GM18867 (cell line): ENCODE data around the gene ULK4.
"Not testable (repeated sequence)": the region's sequence is repeated elsewhere in the genome, so short reads cannot be mapped to it uniquely, and the experiment has no call there.

Experiments used
- ATAC-seq: cut with Tn5 transposase; IDR thresholded peaks from one replicate; pipeline ENCODE4 v1.9.1; 2021; ENCODE audit warnings: mild to moderate bottlenecking, moderate library complexity; ENCODE audit not compliant: unreplicated experiment

Gene ULK4

DNA sequence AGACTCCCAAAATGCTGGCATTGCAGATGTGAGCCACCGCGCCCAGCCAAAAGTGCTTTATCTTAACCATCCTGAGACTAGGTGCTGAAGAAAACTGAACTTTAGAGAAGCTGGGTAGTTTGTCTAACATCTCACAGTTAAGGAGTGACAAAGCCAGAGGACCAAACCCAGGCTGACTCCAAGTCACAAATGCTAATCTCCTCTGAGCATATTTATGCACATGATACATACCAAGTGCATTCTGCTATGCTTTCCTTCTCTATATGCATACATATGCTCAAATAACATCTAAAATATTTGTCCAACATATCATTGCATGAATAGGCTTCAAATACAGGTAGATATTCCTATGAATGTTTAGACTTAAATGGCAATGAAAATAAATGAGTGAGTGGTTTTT is 505.7 kb downstream of the ULK4 start:
- ATAC-seq, result no peak

DNA sequence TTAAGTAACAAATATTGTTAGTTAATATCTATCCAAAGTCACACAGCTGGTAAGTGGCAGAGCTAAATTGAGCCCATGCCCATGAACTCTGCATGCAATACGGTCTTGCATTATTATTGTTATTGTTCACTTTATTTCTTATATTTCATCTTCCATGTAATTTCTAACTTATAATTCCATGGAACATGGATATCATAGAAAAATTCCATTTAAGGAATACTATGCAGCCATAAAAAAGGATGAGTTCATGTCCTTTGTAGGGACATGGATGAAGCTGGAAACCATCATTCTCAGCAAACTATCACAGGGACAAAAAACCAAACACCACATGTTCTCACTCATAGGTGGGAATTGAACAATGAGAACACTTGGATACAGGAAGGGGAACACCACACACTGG is 508.3 kb downstream of the ULK4 start:
- ATAC-seq, result not testable (repeated sequence)

DNA sequence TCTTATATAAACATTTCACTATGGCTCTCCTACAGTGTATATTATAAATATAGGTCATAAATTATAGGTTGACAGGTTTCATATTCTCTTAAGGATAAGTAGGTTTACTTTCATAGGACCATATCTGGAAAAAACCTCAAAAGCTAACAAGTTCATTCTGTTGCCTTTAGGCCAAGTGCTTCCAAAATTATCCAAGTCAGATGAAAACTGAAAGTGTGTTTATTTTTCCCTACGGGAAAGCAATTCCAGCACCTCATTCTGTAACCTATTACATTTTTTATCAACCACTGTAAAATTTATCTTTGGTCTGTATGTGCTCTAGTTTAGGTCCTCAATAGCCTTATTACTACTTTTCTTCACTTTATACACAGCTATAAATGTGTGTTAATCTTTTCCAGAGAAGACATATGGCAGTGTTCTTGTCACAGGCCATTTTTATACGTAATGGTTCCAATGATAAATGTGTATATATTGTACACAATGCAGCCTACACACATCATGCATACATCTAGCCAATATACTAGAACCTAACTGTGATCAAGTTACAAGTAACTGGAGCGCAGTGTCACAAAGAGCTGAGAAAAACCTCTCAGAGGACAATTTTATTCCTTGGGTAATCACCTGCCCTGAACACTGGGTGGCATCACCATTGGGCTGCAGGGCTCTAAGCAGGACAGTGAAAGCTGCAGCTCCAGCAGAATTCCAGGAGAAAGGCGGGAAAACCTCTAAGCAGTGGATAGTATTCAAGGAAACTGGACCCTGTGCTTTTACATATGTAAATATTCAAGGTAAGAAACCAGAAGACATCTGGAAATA is 511.3 kb downstream of the ULK4 start:
- ATAC-seq, result no peak

DNA sequence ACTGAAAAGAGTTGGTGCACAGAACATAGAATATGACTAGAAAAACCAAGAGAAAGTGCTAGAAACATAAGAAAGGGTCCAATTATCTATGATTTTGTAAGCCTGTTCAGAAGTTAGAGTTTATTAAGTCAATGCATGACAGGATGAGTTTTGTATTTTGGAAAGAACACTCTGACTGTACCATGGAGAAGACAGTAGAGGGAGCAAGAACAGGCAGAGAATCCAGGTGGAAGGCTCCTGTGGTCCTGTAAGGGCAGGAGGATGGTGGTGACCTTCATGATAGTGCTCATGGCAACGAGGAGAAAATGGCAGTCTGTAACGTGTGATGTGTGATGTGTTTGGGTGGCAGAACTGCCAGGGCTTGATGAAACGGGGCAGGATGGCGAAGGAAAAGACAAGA is 513.5 kb downstream of the ULK4 start:
- no peak for ATAC-seq

DNA sequence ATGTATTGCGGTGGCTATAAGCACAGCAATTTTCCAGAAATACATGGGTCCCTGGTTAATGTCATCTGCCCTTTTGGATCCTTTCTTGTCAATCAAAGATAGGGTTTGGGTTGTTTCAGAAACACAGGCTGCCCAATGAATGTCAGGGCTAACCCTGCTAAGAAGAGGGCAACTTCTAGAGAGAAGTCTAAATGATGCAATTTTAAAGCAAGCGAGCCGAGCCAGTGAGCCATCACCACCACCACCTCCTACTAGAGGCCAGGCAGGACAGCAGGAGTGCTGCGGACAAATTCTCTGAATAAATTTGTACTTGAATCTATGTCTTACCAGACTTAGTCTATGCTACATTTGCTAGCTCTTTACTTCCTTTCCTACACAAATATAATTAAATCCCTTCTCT is 514.2 kb downstream of the ULK4 start:
- ATAC-seq, result no peak

DNA sequence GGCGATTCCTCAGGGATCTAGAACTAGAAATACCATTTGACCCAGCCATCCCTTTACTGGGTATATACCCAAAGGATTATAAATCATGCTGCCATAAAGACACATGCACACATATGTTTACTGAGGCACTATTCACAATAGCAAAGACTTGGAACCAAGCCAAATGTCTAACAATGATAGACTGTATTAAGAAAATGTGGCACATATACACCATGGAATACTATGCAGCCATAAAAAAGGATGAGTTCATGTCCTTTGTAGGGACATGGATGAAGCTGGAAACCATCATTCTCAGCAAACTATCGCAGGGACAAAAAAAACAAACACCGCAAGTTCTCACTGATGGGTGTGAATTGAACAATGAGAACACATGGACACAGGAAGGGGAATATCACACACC is 515.6 kb downstream of the ULK4 start:
- not testable (repeated sequence) for ATAC-seq

DNA sequence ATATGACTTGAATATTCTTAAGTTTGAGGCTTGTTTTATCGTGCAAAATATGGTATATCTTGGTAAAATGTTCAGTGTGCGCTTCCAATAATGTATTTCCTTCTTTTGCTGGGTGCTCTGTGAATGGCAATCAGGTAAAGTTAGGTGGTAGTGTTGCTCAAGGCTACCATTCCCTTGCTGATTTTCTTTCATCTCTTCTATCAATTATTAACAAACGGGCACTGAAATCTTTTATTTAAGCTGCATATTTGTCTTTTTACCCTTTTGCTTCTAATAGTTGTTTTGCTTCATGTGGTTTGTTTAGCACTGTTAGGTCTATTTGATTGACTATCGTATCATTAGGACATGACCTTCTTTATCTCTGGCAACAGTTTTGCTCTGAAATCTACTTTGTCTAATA is 520.3 kb downstream of the ULK4 start:
- no peak for ATAC-seq

DNA sequence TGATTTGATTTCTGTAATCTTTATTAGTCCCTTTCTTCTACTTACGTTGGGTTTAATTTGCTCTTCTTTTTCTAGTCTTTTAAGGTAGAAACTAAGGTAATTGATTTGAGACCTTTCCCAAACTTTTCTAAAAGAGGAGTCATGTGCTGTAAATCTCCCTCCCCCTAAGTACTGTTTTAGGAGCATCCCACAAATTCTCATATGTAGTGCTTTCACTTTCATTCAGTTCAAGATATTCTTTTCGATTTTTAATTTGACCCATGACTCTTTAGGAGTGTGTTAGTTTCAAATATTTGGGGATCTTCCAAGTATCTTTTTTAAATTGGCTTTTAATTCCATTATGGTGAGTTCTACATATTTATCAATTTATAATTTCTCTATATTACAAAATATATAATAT is 520.8 kb downstream of the ULK4 start:
- ATAC-seq, result no peak

DNA sequence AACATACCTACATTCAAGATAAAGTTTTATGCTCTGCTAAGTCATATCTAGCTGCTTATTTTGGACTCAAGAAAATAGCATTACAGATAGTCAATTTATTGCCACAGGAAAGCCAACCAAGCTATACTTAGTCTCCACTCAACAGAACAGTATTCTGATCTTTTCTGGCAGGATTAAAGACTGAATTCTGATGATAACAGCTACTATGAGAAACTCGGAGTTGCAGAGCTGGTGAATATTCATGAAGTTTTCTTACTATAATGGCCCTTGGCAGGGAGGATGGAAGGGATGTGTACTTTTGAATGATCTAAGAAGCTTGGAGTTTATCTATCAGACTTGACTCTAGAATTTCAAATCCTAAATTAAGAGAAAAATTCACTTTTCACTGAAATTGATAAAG is 524.9 kb downstream of the ULK4 start:
- no peak for ATAC-seq

DNA sequence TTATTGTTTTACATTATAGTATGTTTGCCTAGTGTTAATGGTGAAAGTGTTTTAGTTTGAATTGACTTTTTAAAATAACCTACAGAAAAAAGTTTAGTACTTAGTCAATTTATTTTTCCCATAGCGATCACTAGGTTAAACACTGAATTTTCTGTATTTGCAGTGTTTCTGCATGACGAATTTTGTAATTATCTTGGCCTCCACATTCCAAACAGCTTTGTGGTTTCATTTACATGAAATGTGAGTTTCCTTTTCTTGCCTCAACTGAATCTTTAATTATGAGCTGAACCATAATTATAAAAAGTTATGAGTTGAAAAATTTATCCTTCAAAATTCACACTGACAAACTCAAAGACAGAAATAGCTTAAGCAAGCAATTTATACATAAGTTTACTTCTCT is 527.1 kb downstream of the ULK4 start:
- ATAC-seq, result no peak

DNA sequence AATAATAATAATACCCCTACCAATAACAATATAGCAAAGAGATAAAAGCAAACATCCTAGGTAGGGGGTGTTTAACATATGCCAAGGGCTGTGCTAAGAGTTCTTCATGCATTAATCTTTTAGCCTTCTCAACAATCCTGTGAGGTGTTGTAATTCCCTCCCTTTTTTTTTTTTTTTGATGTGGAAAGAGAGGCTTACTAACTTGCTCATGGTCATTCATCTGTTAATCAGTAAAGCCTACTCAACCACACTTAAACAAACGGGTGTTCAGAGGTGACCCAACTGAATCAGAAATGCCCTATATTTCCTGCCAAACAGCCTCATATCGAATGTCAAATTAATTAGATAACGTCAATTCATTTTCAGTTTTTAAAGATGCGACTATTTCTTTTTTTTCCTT is 530.5 kb downstream of the ULK4 start:
- no peak for ATAC-seq

DNA sequence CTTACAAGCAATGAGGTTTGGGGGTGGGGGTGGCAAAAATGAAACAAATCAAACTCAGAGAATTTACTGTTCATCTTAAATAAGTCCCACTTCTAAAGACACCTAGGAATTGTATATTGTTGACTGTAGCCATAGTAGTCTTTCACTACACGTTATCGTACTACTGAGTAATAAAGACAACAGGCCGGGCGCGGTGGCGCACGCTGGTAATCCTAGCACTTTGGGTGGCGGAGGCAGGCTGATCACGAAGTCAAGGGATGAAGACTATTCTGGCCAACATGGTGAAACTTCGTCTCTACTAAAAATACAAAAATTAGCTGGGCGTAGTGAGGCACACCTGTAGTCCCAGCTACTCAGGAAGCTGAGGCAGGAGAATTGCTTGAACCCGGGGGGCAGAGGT is 531.0 kb downstream of the ULK4 start:
- no peak for ATAC-seq

DNA sequence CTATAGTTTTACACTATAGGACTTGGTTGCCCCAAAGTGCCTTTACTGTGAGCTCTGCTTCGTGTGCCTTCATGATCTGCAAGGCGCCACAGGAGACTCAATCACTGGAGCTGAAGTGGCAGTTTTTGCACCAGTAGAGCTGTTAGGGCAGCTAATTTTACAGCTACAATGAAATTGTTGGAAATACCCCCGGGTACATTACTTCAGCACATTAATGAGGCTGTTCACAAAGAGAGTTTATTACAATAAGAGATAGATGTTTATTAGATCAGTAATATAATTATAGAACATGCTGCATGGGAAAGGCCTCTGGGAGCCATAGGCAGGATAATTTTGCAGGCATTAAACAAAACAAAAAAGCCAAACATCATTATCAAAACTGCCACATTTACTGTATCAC is 531.5 kb downstream of the ULK4 start:
- no peak for ATAC-seq

DNA sequence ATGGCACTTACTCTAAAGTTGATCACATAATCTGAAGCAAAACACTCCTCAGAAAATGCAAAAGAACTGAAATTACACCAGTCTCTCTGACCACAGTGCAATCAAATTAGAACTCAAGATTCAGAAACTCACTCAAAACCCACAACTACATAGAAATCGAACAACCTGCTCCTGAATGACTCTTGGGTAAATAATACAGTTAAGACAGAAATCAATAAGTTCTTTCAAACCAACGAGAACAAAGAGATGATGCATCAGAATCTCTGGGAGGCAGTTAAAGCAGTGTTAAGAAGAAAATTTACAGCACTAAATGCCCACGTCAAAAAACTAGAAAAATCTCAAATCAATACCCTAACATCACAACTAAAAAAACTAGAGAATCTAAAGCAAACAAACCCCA is 535.4 kb downstream of the ULK4 start:
- ATAC-seq, result no peak

DNA sequence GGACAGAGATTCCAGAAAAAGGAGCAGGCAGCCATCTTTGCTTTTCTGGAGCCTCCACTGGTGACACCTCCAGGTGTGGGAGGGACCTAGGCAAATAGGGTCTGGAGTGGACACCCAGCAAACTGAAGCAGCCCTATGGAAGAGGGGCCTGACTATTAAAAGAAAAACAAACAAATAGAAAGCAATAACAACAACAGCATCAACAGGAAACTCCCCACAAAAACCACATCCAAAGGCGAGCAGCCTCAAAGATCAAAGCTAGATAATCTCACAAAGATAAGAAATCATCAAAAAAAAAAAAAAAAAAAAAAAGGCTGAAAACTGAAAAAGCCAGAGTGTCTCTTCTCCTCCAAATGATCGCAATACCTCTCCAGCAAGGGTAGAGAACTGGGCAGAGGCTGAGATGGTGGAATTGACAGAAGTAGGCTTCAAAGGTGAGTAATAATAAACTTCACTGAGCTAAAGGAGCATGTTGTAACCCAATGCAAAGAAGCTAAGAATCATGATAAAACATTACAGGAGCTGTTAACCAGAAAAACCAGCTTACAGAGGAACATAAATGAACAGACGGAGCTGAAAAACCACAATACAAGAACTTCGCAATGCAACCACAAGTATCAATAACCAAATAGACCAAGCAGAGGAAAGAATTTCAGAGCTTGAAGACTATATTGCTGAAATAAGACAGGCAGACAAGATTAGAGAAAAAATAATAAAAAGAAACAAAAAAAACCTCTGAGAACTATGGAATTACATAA is 537.2 kb downstream of the ULK4 start:
- ATAC-seq, result no peak

DNA sequence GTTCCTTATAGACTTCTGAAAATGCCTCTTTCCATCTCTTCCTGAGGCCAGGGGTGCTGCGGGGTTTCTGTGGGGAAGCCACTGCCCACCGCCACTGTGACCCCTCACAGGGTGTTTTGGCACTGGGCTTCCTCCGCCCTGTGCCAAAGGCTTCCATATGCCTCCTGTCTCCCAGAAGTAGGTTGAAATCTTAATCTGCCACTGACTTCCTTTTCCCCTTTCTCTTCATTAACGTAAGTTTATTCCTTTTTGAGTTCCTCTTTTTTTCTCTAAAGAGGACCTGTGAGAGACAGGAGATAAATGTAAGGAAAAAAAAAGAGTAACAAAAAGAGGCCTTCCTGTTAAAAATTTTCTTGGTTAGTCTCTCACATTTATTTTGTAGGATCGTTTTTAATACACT is 542.1 kb downstream of the ULK4 start:
- ATAC-seq, result no peak

DNA sequence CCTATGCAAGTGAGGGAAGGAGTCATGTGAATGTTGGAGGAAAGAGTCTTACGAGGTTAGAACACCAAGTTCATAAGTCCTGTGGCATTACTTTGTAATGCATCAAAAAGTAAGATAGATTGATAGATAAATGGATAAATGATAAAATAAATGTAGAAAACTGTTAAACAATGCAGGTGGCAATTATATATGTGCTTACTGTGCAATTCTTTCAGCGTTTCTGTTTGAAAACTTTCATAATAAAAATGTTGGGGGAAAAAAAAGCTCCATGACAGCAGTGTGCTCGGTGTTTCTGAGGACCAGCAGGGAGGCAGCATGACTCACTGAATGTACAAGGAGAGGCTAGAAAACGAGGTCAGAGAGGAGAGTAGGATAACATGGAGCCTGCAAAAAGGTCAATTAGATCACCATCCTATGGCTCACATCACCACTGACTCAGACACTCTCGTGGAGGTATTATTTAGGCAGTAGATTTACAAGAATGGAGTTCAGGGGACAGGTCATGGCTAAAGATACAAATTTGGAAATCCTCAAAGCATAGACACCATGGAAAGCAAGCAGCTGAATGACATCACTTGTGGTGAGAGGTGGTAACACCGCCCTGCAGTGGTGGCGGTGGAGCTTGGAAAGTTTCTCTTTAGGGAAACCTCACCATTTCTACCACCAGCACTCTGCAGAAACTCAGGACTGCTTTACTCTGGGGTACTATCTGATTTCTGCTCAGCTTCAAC is 542.8 kb downstream of the ULK4 start:
- no peak for ATAC-seq

DNA sequence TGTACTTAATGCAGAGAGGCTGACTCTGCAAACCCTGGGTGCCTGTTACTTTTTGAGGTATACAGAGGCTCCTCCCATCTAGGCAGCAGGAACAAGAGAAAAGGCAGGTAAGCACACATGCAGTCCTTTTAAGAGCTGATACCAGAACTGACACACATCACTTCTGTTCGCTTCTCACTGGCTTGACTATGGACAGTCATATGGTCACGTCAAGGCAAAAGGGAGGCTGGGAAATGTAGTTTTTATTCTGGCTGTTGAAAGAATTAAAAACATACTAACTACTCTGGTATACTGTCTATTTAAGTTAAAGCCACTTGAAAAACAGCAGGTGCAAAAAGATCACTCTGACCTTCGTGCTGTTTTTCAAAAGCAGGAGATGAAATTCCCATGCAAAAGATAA is 544.3 kb downstream of the ULK4 start:
- ATAC-seq, result no peak

DNA sequence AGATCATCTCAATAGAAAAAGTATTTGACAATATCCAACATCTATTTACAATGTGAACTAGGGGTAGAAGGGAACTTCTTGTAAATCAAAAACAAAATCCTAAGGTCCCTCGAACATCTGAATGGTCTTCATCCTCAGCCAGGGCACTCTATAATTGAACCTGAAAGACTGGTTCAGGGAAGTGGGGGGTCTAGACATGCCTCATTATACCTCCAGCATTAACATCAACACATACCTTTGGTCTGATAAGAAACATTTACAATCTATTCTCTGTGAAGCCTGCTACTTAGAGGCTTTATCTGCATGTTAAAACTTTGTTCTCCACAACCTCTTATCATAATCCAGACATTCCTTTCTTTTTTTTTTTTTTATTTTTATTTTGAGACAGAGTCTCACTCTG is 550.8 kb downstream of the ULK4 start:
- ATAC-seq, result no peak

DNA sequence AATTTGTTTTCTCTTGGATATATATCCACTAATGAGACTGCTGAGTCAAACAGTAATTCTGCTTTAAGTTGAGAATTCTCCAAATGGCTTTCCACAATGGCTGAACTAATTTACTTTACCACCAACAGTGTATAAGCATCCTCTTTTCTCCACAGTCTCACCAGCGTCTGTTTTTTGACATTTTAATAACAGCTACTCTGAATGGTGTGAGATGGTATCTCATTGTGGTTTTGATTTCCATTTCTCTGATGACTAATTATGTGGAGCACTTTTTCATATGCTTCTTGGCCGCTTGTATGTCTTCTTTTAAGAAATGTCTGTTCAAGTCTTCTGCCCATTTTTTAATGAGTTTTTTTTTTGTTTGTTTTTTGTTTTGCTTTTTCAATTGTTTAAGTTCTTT is 556.4 kb downstream of the ULK4 start:
- no peak for ATAC-seq

DNA sequence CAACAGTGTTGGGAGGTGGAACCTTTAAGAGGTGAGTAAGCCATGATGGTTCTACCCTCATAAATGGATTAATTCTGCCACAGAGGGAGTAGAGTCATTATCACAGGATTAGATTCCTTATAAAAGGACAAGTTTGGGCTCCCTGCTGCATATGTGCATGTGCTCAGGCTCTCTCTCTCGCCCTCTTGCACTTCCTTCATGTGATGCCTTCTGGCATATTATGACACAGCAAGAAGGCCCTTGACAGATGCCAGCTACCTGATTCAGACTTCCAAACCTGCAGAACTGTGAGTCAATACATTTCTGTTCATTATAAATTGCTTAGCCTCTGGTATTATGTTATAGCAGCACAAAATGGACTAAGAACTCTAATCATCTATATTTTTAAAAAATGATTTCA is 557.3 kb downstream of the ULK4 start:
- no peak for ATAC-seq

DNA sequence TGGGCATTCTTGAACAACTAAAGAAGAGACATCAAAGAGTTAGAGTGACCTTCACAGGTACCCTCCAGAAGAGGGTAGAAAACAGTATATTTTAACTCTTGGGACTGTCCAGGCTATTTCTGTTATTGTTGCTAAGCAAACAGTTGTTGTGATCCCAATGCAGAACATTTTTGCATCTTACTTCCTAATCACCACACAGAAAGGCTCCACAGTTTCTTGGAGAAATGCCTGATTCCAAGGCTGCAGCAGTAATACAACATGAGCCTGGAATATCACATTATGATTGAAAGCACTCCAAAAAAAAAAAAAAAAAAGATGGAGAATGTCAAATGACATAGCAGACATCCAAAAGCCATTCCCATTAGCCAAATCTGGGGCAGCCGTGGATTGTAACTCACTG is 567.0 kb downstream of the ULK4 start:
- no peak for ATAC-seq
